Measurements from ENCODE around the gene SORL1-AS1.

The SORL1-AS1 gene

DNA sequence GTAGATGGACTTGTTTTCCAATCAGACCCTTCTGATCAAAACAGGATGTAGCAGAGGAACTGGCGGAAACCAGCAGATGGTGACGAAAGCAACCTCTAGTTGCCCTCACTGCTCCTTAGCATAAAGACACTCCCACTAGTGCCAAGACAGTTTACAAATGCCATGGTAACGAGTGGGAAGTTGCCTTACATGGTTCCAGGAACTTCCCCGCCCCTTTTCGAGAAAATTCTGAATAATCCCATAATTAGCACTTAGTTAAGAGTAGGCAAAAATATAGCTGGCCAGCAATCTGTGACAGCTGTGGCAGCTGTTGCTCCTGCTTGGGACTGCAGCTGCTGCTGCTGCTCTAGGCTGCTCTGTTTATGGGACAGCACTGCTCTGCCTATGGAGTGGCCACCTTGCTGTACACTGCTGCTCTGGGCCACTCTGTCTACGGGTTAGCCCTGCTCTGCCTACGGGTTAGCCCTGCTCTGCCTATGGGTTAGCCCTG, 34.1 kb downstream of the SORL1-AS1 start:
- intact Hi-C loops (cut with DNase I), result no loop called here
- Histone ChIP-seq H3K4me3 (ENCODE audit: low read length in 3 of 3) (no peak overlapping the region), H3K27ac (ENCODE audit: low read depth in 2 of 2, low read length in 2 of 2) (no peak overlapping the region), H3K4me1 (ENCODE audit: control insufficient read depth in 2 of 3, insufficient read depth in 2 of 3, low read depth in 1 of 3, low read length in 3 of 3) (peaks cover 0 to 9% (median 0%) of the 10 kb centered on the region in 3 donors), H3K9ac (ENCODE audit: low read length in 3 of 3) (no peak overlapping the region), H3K9me3 (ENCODE audit: control insufficient read depth in 2 of 3, insufficient read depth in 1 of 3, low read length in 3 of 3) (no peaks in the 10 kb centered on the region), H3K27me3 (ENCODE audit: control insufficient read depth, insufficient read depth, low read length) (no peaks in the 10 kb centered on the region), H3K36me3 (ENCODE audit: control insufficient read depth in 2 of 3, insufficient read depth in 3 of 3, low read length in 3 of 3) (no peaks in the 10 kb centered on the region)
- DNase-seq (peak in 2 of 5 donors; percentile 16 to 34), FAIRE-seq (no peak)
- TF ChIP-seq, protein P1, sequence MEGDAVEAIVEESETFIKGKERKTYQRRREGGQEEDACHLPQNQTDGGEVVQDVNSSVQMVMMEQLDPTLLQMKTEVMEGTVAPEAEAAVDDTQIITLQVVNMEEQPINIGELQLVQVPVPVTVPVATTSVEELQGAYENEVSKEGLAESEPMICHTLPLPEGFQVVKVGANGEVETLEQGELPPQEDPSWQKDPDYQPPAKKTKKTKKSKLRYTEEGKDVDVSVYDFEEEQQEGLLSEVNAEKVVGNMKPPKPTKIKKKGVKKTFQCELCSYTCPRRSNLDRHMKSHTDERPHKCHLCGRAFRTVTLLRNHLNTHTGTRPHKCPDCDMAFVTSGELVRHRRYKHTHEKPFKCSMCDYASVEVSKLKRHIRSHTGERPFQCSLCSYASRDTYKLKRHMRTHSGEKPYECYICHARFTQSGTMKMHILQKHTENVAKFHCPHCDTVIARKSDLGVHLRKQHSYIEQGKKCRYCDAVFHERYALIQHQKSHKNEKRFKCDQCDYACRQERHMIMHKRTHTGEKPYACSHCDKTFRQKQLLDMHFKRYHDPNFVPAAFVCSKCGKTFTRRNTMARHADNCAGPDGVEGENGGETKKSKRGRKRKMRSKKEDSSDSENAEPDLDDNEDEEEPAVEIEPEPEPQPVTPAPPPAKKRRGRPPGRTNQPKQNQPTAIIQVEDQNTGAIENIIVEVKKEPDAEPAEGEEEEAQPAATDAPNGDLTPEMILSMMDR (IDR thresholded peaks at IDR 0.05; ENCODE audit: borderline replicate concordance, extremely low read depth, insufficient read depth), result no peak

DNA sequence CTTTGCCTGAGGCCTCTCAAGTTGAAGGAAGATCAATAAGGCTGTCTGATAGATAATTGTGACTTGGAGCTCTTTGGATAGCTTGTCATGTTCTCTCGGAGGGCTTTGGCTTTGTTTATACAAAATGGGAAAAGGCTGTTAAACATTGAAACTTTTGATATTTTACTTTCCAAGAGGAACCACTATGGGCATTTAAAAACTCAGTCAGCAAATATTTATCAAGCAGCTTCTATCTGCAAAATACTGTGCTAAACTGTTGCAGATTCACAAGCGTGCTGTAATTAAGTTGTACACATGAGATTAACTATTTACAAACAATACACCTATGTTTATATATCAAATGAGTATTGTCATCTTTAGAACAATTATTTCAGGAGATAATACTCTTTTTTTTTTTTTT, 35.2 kb downstream of the SORL1-AS1 start:
- Histone ChIP-seq H3K27me3 (ENCODE audit: control insufficient read depth, insufficient read depth, low read length) (no peaks in the 10 kb centered on the region), H3K4me1 (ENCODE audit: control insufficient read depth in 2 of 3, insufficient read depth in 2 of 3, low read depth in 1 of 3, low read length in 3 of 3) (peaks cover 0 to 9% (median 0%) of the 10 kb centered on the region in 3 donors), H3K9me3 (ENCODE audit: control insufficient read depth in 2 of 3, insufficient read depth in 1 of 3, low read length in 3 of 3) (no peaks in the 10 kb centered on the region), H3K27ac (ENCODE audit: low read depth in 2 of 2, low read length in 2 of 2) (peak overlapping the region in 1 of 2 donors; percentile 52), H3K4me3 (ENCODE audit: low read length in 3 of 3) (no peak overlapping the region), H3K9ac (ENCODE audit: low read length in 3 of 3) (no peak overlapping the region), H3K36me3 (ENCODE audit: control insufficient read depth in 2 of 3, insufficient read depth in 3 of 3, low read length in 3 of 3) (no peaks in the 10 kb centered on the region)
- DNase-seq (no peak), FAIRE-seq (no peak)
- intact Hi-C loops (cut with DNase I), result no loop called here
- TF ChIP-seq, protein P1 (IDR thresholded peaks at IDR 0.05; ENCODE audit: borderline replicate concordance, extremely low read depth, insufficient read depth), result no peak

DNA sequence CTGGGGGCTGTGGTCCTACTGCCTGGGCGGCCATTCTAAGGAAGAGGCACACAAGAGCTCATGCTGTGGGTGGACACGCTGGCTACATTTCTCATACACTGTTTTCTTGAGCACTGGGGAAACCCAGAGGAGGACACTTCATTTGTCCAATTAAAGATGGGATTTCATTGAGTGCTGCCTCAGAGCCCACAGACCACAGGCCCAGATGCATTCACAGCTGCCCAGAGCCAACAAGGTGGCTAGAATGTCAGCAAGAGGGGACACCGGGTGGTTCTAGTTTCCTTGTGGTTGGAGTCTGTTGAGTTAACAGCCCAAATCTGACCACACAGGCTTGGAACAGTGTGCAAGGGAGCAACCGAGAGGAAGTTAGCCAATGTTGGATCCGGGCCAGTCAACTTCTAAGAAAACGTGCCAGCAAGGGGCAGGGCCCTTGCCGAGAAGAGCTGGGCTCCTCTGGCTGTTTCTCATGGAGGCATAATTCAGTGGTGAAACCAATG, 35.7 kb downstream of the SORL1-AS1 start:
- peaks cover 0 to 9% (median 0%) of the 10 kb centered on the region in 3 donors for H3K4me1 ChIP-seq (ENCODE audit: control insufficient read depth in 2 of 3, insufficient read depth in 2 of 3, low read depth in 1 of 3, low read length in 3 of 3)
- H3K27me3 ChIP-seq (ENCODE audit: control insufficient read depth, insufficient read depth, low read length), result no peaks in the 10 kb centered on the region
- DNase-seq (peak in 3 of 5 donors; percentile 25 to 93 (median 47)), FAIRE-seq (no peak)
- TF ChIP-seq, protein P1 (IDR thresholded peaks at IDR 0.05; ENCODE audit: borderline replicate concordance, extremely low read depth, insufficient read depth), result no peak
- H3K9me3 ChIP-seq (ENCODE audit: control insufficient read depth in 2 of 3, insufficient read depth in 1 of 3, low read length in 3 of 3), result no peaks in the 10 kb centered on the region
- intact Hi-C loops (cut with DNase I), result no loop called here
- H3K9ac ChIP-seq (ENCODE audit: low read length in 3 of 3), result no peak overlapping the region
- peak overlapping the region; percentile 7 to 52 for H3K27ac ChIP-seq (ENCODE audit: low read depth in 2 of 2, low read length in 2 of 2)
- H3K4me3 ChIP-seq (ENCODE audit: low read length in 3 of 3), result no peak overlapping the region
- no peaks in the 10 kb centered on the region for H3K36me3 ChIP-seq (ENCODE audit: control insufficient read depth in 2 of 3, insufficient read depth in 3 of 3, low read length in 3 of 3)

DNA sequence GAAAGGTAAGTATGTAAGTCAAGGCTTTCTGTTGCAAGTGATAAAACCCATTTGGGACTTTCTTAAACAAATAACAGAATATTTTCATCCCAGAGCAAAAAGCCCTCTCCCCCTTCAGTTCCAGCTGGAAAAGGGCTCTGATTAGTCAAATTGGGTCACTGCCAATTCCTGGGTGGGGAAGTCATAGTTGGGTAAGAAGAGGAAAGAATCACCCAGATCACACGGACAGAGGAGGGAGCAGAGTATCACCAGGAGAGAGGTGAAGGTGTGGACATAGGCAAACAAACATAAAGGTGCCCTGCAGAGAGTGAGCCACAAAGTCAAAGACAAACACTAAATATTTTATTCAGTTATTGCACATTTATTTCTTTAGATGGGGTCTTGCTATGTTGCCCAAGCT, 36.9 kb downstream of the SORL1-AS1 start:
- no peak overlapping the region for H3K9ac ChIP-seq (ENCODE audit: low read length in 3 of 3)
- no peaks in the 10 kb centered on the region for H3K27me3 ChIP-seq (ENCODE audit: control insufficient read depth, insufficient read depth, low read length)
- intact Hi-C loops (cut with DNase I), result no loop called here
- H3K36me3 ChIP-seq (ENCODE audit: control insufficient read depth in 2 of 3, insufficient read depth in 3 of 3, low read length in 3 of 3), result no peaks in the 10 kb centered on the region
- no peak overlapping the region for H3K4me3 ChIP-seq (ENCODE audit: low read length in 3 of 3)
- FAIRE-seq (no peak), DNase-seq (no peak)
- no peaks in the 10 kb centered on the region for H3K9me3 ChIP-seq (ENCODE audit: control insufficient read depth in 2 of 3, insufficient read depth in 1 of 3, low read length in 3 of 3)
- H3K27ac ChIP-seq (ENCODE audit: low read depth in 2 of 2, low read length in 2 of 2), result no peak overlapping the region
- H3K4me1 ChIP-seq (ENCODE audit: control insufficient read depth in 2 of 3, insufficient read depth in 2 of 3, low read depth in 1 of 3, low read length in 3 of 3), result peaks cover 0 to 9% (median 0%) of the 10 kb centered on the region in 3 donors
- TF ChIP-seq, protein P1 (IDR thresholded peaks at IDR 0.05; ENCODE audit: borderline replicate concordance, extremely low read depth, insufficient read depth), result no peak

Data from kidney (tissue), 13 donors.